SK-N-SH treated with all-trans-retinoic acid at 6 μM for 48 hours (cell line): ENCODE measurements around the gene SUPT3H.
A peak's percentile ranks its signal among the peaks of the same experiment; 100 is the strongest.

ENCODE experiments used
- ATAC-seq: fragments of 200-7000 bp; cut with Tn5 transposase; 3 replicates; pipeline ENCODE4 v1.9.1; 2020; ENCODE audit warnings: mild to moderate bottlenecking, moderate library complexity
- ARNTL ChIP-seq: fragments of 450-650 bp; formaldehyde crosslinking; IDR thresholded peaks from 2 replicates; pipeline ENCODE4 v1.5.0; 2020; ENCODE audit warnings: low read depth, mild to moderate bottlenecking, moderate library complexity, borderline replicate concordance
- CREB5 ChIP-seq: fragments of 250-450 bp; sonication (Bioruptor Pico); IDR thresholded peaks from 2 replicates; pipeline ENCODE4 v1.5.1; 2020; ENCODE audit warnings: low read depth, mild to moderate bottlenecking, moderate library complexity
- CSDC2 ChIP-seq: fragments of 250-450 bp; sonication (Bioruptor Pico); IDR thresholded peaks from 2 replicates; pipeline ENCODE4 v1.5.0; 2020; ENCODE audit warnings: mild to moderate bottlenecking, moderate library complexity
- ESRRG ChIP-seq: fragments of 250-450 bp; sonication (Bioruptor Pico); IDR thresholded peaks from 2 replicates; pipeline ENCODE4 v1.6.1; 2021; ENCODE audit warnings: mild to moderate bottlenecking
- GLIS3 ChIP-seq: fragments of 250-450 bp; sonication (Bioruptor Pico); IDR thresholded peaks from 2 replicates; pipeline ENCODE4 v1.5.0; 2020; ENCODE audit warnings: mild to moderate bottlenecking, moderate library complexity
- ISL1 ChIP-seq: fragments of 250-450 bp; sonication (Bioruptor Pico); IDR thresholded peaks from 2 replicates; pipeline ENCODE4 v2.1.2; 2022; ENCODE audit warnings: mild to moderate bottlenecking, moderate library complexity
- OSR1 ChIP-seq: fragments of 250-450 bp; sonication (Bioruptor Pico); IDR thresholded peaks from 2 replicates; pipeline ENCODE4 v1.8.0; 2022; ENCODE audit warnings: moderate library complexity, mild to moderate bottlenecking, inconsistent platforms
- PPARA ChIP-seq: fragments of 250-450 bp; sonication (Bioruptor Pico); IDR thresholded peaks from 2 replicates; pipeline ENCODE4 v1.5.0; 2020; ENCODE audit warnings: mild to moderate bottlenecking, borderline replicate concordance
- RARB ChIP-seq: fragments of 250-450 bp; sonication (Bioruptor Pico); IDR thresholded peaks from 2 replicates; pipeline ENCODE4 v1.8.0; 2021; ENCODE audit warnings: mild to moderate bottlenecking, moderate library complexity
- SNAI2 ChIP-seq: fragments of 250-450 bp; sonication (Bioruptor Pico); IDR thresholded peaks from 2 replicates; pipeline ENCODE4 v1.5.0; 2020; ENCODE audit warnings: mild to moderate bottlenecking, moderate library complexity
- TCF4 ChIP-seq: fragments of 250-450 bp; sonication (Bioruptor Pico); IDR thresholded peaks from 2 replicates; pipeline ENCODE4 v1.8.0; 2021; ENCODE audit warnings: mild to moderate bottlenecking, moderate library complexity, borderline replicate concordance
- TOX ChIP-seq: fragments of 250-450 bp; sonication (Bioruptor Pico); IDR thresholded peaks from 2 replicates; pipeline ENCODE4 v1.8.0; 2021; ENCODE audit warnings: mild to moderate bottlenecking, moderate library complexity, borderline replicate concordance
- ZC3H10 ChIP-seq: fragments of 250-450 bp; sonication (Bioruptor Pico); IDR thresholded peaks from 2 replicates; pipeline ENCODE4 v1.5.1; 2021; ENCODE audit warnings: mild to moderate bottlenecking, moderate library complexity
- ZFP30 ChIP-seq: fragments of 450-650 bp; formaldehyde crosslinking; IDR thresholded peaks from 2 replicates; pipeline ENCODE4 v1.5.0; 2022; ENCODE audit warnings: mild to moderate bottlenecking, moderate library complexity
- ZNF565 ChIP-seq: fragments of 450-650 bp; formaldehyde crosslinking; conservative IDR thresholded peaks from 2 replicates; pipeline ENCODE4 v1.5.0; 2020; ENCODE audit warnings: low read depth, mild to moderate bottlenecking, moderate library complexity
- ZNF8 ChIP-seq: fragments of 450-650 bp; formaldehyde crosslinking; IDR thresholded peaks from 2 replicates; pipeline ENCODE4 v1.5.0; 2020; ENCODE audit warnings: mild to moderate bottlenecking, moderate library complexity
- TF ChIP-seq, protein P1 (sequence below): fragments of 250-450 bp; sonication (Bioruptor Pico); IDR thresholded peaks from 2 replicates; pipeline ENCODE4 v1.5.0; 2020; ENCODE audit warnings: mild to moderate bottlenecking, moderate library complexity
- TF ChIP-seq, protein P2 (sequence below): fragments of 250-450 bp; sonication (Bioruptor Pico); IDR thresholded peaks from 2 replicates; pipeline ENCODE4 v1.8.0; 2021; ENCODE audit warnings: low read depth, mild to moderate bottlenecking, moderate library complexity, borderline replicate concordance
- TF ChIP-seq, protein P3 (sequence below): fragments of 250-450 bp; sonication (Bioruptor Pico); IDR thresholded peaks from 2 replicates; pipeline ENCODE4 v1.8.0; 2020; ENCODE audit warnings: mild to moderate bottlenecking, moderate library complexity, borderline replicate concordance
- TF ChIP-seq, protein P4 (sequence below): fragments of 250-450 bp; sonication (Bioruptor Pico); IDR thresholded peaks from 2 replicates; pipeline ENCODE4 v1.5.1; 2021; ENCODE audit warnings: mild to moderate bottlenecking, moderate library complexity

The SUPT3H gene

DNA sequence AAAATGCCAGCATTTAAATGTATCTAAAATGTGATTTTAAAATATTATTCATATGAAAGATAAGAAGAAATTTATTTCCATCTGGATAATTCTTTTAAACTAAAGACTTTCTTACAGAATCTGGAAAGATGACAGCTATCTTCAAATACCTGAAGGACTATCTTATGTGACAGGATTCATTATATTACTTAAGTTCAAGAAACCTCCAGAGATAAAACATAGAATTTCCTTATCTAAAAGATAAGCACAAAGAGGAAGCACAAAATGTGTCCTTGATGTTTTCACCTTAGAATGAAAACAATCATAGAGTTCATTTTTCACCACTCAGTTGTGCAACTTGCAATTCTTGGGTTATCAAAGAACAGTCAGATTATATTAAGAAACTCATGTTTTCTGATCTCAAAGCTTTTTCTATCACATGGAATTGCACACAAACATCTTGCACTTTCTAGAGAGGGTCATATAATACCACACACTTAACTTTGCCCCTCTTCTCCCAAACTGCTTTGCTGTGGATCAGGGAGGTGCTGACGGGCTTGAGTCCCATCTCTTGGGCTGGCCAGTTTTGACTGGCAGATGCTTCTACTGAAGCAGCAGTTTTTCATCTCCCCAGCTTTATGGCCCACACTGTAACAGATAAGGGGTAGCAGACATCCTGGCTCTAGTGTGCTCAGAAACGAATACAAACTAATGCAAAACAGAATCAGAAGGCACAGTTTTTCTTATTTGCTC lies 522.9 kb downstream of the SUPT3H start:
- TF ChIP-seq GLIS3 (CRISPR knock-in tag) (no peak), ARNTL (no peak), ZFP30 (CRISPR knock-in tag) (no peak), CREB5 (CRISPR knock-in tag) (no peak), TOX (CRISPR knock-in tag) (no peak), SNAI2 (peak; percentile 62; the same call in 1 of the 2 replicates), ESRRG (CRISPR knock-in tag) (no peak), ZNF565 (CRISPR knock-in tag) (no peak), ISL1 (CRISPR knock-in tag) (peak; percentile 68), ZNF8 (no peak), TCF4 (CRISPR knock-in tag) (0 out of 2 replicates have a peak, but pooled peaks have one; percentile 11)
- TF ChIP-seq, protein P1, sequence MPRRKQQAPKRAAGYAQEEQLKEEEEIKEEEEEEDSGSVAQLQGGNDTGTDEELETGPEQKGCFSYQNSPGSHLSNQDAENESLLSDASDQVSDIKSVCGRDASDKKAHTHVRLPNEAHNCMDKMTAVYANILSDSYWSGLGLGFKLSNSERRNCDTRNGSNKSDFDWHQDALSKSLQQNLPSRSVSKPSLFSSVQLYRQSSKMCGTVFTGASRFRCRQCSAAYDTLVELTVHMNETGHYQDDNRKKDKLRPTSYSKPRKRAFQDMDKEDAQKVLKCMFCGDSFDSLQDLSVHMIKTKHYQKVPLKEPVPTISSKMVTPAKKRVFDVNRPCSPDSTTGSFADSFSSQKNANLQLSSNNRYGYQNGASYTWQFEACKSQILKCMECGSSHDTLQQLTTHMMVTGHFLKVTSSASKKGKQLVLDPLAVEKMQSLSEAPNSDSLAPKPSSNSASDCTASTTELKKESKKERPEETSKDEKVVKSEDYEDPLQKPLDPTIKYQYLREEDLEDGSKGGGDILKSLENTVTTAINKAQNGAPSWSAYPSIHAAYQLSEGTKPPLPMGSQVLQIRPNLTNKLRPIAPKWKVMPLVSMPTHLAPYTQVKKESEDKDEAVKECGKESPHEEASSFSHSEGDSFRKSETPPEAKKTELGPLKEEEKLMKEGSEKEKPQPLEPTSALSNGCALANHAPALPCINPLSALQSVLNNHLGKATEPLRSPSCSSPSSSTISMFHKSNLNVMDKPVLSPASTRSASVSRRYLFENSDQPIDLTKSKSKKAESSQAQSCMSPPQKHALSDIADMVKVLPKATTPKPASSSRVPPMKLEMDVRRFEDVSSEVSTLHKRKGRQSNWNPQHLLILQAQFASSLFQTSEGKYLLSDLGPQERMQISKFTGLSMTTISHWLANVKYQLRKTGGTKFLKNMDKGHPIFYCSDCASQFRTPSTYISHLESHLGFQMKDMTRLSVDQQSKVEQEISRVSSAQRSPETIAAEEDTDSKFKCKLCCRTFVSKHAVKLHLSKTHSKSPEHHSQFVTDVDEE (CRISPR knock-in tag) = 0 out of 2 replicates have a peak, but pooled peaks have one; percentile 30
- no peak; the same call in 2 of the 3 replicates for ATAC-seq

DNA sequence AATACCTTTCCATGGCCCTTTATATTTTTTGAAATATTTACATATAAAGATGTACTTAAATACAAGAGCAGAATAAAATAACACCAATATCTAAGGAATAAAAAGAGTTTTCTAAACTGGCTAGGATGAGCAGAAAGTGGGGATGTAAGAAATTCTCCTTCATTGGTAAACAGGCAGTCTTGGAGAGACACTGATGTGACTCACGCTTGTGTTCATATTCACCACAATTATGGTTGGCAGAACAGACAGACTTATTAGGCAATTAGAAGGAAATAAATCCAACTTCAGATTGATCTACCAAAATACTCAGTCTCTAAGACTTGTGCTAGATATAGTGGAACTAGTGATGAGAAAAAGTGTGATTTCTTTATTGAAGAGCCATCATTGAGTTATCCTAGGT lies 526.6 kb downstream of the SUPT3H start:
- ATAC-seq = no peak
- TF ChIP-seq CREB5 (CRISPR knock-in tag) (no peak), ZNF8 (no peak), CSDC2 (CRISPR knock-in tag) (no peak), GLIS3 (CRISPR knock-in tag) (no peak), SNAI2 (no peak), RARB (CRISPR knock-in tag) (no peak), ZNF565 (CRISPR knock-in tag) (no peak), ZC3H10 (CRISPR knock-in tag) (no peak), PPARA (CRISPR knock-in tag) (no peak), TOX (CRISPR knock-in tag) (no peak), OSR1 (no peak)
- TF ChIP-seq, protein P2, sequence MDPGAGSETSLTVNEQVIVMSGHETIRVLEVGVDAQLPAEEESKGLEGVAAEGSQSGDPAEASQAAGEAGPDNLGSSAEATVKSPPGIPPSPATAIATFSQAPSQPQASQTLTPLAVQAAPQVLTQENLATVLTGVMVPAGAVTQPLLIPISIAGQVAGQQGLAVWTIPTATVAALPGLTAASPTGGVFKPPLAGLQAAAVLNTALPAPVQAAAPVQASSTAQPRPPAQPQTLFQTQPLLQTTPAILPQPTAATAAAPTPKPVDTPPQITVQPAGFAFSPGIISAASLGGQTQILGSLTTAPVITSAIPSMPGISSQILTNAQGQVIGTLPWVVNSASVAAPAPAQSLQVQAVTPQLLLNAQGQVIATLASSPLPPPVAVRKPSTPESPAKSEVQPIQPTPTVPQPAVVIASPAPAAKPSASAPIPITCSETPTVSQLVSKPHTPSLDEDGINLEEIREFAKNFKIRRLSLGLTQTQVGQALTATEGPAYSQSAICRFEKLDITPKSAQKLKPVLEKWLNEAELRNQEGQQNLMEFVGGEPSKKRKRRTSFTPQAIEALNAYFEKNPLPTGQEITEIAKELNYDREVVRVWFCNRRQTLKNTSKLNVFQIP = no peak
- TF ChIP-seq, protein P3, sequence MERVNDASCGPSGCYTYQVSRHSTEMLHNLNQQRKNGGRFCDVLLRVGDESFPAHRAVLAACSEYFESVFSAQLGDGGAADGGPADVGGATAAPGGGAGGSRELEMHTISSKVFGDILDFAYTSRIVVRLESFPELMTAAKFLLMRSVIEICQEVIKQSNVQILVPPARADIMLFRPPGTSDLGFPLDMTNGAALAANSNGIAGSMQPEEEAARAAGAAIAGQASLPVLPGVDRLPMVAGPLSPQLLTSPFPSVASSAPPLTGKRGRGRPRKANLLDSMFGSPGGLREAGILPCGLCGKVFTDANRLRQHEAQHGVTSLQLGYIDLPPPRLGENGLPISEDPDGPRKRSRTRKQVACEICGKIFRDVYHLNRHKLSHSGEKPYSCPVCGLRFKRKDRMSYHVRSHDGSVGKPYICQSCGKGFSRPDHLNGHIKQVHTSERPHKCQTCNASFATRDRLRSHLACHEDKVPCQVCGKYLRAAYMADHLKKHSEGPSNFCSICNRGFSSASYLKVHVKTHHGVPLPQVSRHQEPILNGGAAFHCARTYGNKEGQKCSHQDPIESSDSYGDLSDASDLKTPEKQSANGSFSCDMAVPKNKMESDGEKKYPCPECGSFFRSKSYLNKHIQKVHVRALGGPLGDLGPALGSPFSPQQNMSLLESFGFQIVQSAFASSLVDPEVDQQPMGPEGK (CRISPR knock-in tag) = no peak
- TF ChIP-seq, protein P4, sequence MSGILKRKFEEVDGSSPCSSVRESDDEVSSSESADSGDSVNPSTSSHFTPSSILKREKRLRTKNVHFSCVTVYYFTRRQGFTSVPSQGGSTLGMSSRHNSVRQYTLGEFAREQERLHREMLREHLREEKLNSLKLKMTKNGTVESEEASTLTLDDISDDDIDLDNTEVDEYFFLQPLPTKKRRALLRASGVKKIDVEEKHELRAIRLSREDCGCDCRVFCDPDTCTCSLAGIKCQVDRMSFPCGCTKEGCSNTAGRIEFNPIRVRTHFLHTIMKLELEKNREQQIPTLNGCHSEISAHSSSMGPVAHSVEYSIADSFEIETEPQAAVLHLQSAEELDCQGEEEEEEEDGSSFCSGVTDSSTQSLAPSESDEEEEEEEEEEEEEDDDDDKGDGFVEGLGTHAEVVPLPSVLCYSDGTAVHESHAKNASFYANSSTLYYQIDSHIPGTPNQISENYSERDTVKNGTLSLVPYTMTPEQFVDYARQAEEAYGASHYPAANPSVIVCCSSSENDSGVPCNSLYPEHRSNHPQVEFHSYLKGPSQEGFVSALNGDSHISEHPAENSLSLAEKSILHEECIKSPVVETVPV (CRISPR knock-in tag) = no peak
